ENCODE measurements around the gene MAP3K7. TPM values are rescaled to one million over a fixed set of nuclear protein-coding genes. Genes with fewer than 3 reads are reported as not detected.

Gene MAP3K7
- total and polyA plus RNA-seq, 2 donors (not counting 3 experiments of a cell fraction or from before 2014, with no cell fraction given): 15.3 to 25.6 TPM

DNA sequence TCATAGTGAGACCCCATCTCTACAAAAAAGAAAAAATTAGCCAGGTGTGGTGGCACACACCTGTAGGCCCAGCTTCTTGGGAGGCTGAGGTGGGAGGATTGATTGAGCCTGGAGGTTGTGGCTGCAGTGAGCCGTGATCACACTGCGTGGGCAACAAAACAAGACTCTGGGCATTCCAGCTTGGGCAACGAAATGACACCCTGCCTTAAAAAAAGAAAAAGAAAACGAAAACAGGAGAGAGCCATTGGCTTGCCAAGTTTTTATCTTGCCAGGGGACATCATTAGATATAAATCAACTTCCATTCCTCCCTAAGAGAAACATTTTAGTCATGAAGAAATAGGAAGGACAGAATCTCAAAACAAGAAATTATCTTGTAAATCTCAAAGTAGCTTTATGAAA lies 109.5 kb downstream of the MAP3K7 start:
- TF ChIP-seq JUN (IDR thresholded peaks at IDR 0.05; ENCODE audit: borderline replicate concordance, insufficient read depth, insufficient read length, low read depth) (no peak), POLR2AphosphoS5 (IDR thresholded peaks at IDR 0.05; ENCODE audit: insufficient read depth, low read depth, low read length) (no peak), FOS (IDR thresholded peaks at IDR 0.05; ENCODE audit: borderline replicate concordance, insufficient read depth, low read length) (no peak), EZH2 (IDR thresholded peaks at IDR 0.05; ENCODE audit: borderline replicate concordance, low read depth, low read length, severe bottlenecking) (no peak), POLR2A (IDR thresholded peaks at IDR 0.05; ENCODE audit: low read depth, low read length) (no peak), MYC (IDR thresholded peaks at IDR 0.05; ENCODE audit: low read depth, low read length) (no peak), GATA2 (IDR thresholded peaks at IDR 0.05; ENCODE audit: insufficient read depth, insufficient read length, low read depth, low read length) (no peak)
- TF ChIP-seq, protein P1, sequence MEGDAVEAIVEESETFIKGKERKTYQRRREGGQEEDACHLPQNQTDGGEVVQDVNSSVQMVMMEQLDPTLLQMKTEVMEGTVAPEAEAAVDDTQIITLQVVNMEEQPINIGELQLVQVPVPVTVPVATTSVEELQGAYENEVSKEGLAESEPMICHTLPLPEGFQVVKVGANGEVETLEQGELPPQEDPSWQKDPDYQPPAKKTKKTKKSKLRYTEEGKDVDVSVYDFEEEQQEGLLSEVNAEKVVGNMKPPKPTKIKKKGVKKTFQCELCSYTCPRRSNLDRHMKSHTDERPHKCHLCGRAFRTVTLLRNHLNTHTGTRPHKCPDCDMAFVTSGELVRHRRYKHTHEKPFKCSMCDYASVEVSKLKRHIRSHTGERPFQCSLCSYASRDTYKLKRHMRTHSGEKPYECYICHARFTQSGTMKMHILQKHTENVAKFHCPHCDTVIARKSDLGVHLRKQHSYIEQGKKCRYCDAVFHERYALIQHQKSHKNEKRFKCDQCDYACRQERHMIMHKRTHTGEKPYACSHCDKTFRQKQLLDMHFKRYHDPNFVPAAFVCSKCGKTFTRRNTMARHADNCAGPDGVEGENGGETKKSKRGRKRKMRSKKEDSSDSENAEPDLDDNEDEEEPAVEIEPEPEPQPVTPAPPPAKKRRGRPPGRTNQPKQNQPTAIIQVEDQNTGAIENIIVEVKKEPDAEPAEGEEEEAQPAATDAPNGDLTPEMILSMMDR (IDR thresholded peaks at IDR 0.05; ENCODE audit: extremely low read depth in 1 of 2, insufficient read depth in 1 of 2, low read depth in 1 of 2, low read length in 2 of 2): no peak
- TF ChIP-seq, protein P2, sequence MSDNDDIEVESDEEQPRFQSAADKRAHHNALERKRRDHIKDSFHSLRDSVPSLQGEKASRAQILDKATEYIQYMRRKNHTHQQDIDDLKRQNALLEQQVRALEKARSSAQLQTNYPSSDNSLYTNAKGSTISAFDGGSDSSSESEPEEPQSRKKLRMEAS (IDR thresholded peaks at IDR 0.05; ENCODE audit: insufficient read depth, insufficient read length): no peak
- FAIRE-seq (no peak), DNase-seq (ENCODE audit: low read depth, low spot score) (no peak)
- intact Hi-C loops (cut with micrococcal nuclease) (loop anchor here (5.0 to 10.0 kb wide), 4 partner anchors 260 to 1043 kb away; partner anchors contain the start of genes ANKRD6 and CASP8AP2), dilution Hi-C loops (cut with MboI; ENCODE audit: extremely low pct_ligation_motif_present, low sequenced_read_pairs) (no loop called here)
- Histone ChIP-seq H3K4me3 (replicated peaks in 1 of 3; ENCODE audit: insufficient read depth in 1 of 3, low read depth in 1 of 3, low read length in 3 of 3) (no peak overlapping the region), H3K9me3 (replicated peaks; ENCODE audit: control insufficient read depth, insufficient read depth, low read length) (no peaks in the 10 kb centered on the region), H3K79me2 (ENCODE audit: control insufficient read depth, insufficient read depth, low read length) (no peaks in the 10 kb centered on the region), H3K4me2 (ENCODE audit: insufficient read depth, low read length) (no peak overlapping the region), H3K27me3 (ENCODE audit: control insufficient read depth in 2 of 2, insufficient read depth in 2 of 2, low read length in 2 of 2) (peaks cover 2 to 3% of the 10 kb centered on the region in 2 experiments), H3K27ac (ENCODE audit: insufficient read depth, low read depth, low read length) (no peak overlapping the region), H3K9me1 (replicated peaks; ENCODE audit: control insufficient read depth, extremely low read depth, insufficient read depth, low read length) (no peaks in the 10 kb centered on the region), H3K36me3 (ENCODE audit: control insufficient read depth in 2 of 2, extremely low read depth in 1 of 2, insufficient read depth in 2 of 2, low read length in 2 of 2) (no peaks in the 10 kb centered on the region), H2AFZ (ENCODE audit: low read depth, low read length) (no peak overlapping the region), H3K4me1 (ENCODE audit: control insufficient read depth, extremely low read depth, insufficient read depth, low read length) (peaks cover 9% of the 10 kb centered on the region), H3K9ac (replicated peaks; ENCODE audit: extremely low read depth, insufficient read depth, low read length) (no peak overlapping the region), H4K20me1 (replicated peaks; ENCODE audit: control insufficient read depth, extremely low read depth, insufficient read depth, low read length) (no peaks in the 10 kb centered on the region)
- BruUV-seq (replicated peaks): no TSS peak
- ChIA-PET CTCF (interaction anchor here (1.0 to 8.9 kb wide), 8 partner anchors 13 to 541 kb away, joined by 3 to 269 read pairs (median 4); no protein-coding TSS in a partner anchor), POLR2A (no interaction called here)

Data from endothelial cell of umbilical vein (primary cell).